GM12878 (cell line): ENCODE measurements around the gene CTSL. TPM values are rescaled to one million over a fixed set of nuclear protein-coding genes. Genes with fewer than 3 reads are reported as not detected.

ENCODE experiments used
- ATAC-seq: fragments of 200-7000 bp; cut with Tn5 transposase; 3 replicates; pipeline ENCODE4 v1.9.1; 2020; ENCODE audit warnings: mild to moderate bottlenecking, moderate library complexity
- BruUV-seq: library from RNA; stranded (reverse); fragments of 400-500 nt; replicated peaks from 2 replicates; lab custom pipeline; 2021; lab: Mats Ljungman, UMichigan
- CTCF ChIA-PET: fragments of 300-600 bp; sonication (Branson Sonifier 250); formaldehyde crosslinking; extraction: SDS; loops from one replicate; lab custom pipeline; 2021; ENCODE audit warnings: inconsistent platforms; lab: Yijun Ruan, JAX
- POLR2A ChIA-PET: fragments of 350-600 bp; formaldehyde crosslinking; extraction: SDS; loops from one replicate; lab custom pipeline; 2021; ENCODE audit warnings: inconsistent platforms; lab: Charles Lee
- RAD21 ChIA-PET: fragments of 300-600 bp; sonication (Branson Sonifier 250); formaldehyde crosslinking; loops from one replicate; lab custom pipeline; 2023; ENCODE audit warnings: antibody characterized with exemption; ENCODE audit not compliant: unreplicated experiment; lab: Charles Lee
- SMC1A ChIA-PET: fragments of 300-600 bp; sonication (Branson Sonifier 250); formaldehyde crosslinking; loops from one replicate; lab custom pipeline; 2023; ENCODE audit not compliant: unreplicated experiment, uncharacterized antibody; lab: Charles Lee
- DNase-seq: peaks from one replicate; pipeline ENCODE4 v3.0.0-alpha.2; 2011; ENCODE audit warnings: low read depth, low spot score
- FAIRE-seq: peaks from 3 replicates; lab custom pipeline; 2011; peaks lifted over from hg19 to GRCh38; lab: Jason Lieb, UNC
- H2AFZ ChIP-seq: 2 replicates; pipeline ENCODE4 v1.6.0; 2011; ENCODE audit warnings: low read depth, low read length, control low read depth; ENCODE audit not compliant: control insufficient read depth
- H3K27ac ChIP-seq: 2 replicates; pipeline ENCODE4 v1.5.1; 2011; ENCODE audit warnings: control low read depth; ENCODE audit not compliant: control insufficient read depth, insufficient read depth
- H3K27me3 ChIP-seq, 2 experiments: replicated peaks in 1 of 2; 2 replicates each; pipeline versions ENCODE4 v1.6.0 to v1.6.1; 2011; ENCODE audit warnings: low read length in 1 of 2; ENCODE audit not compliant: control insufficient read depth in 2 of 2, insufficient read depth in 2 of 2
- H3K36me3 ChIP-seq, 2 experiments: 2 replicates each; pipeline ENCODE4 v1.5.1; 2011; ENCODE audit warnings: low read length in 1 of 2; ENCODE audit not compliant: control insufficient read depth in 2 of 2, insufficient read depth in 2 of 2
- H3K4me1 ChIP-seq: 2 replicates; pipeline ENCODE4 v1.6.1; 2011; ENCODE audit warnings: mild to moderate bottlenecking, low read length, moderate library complexity, mixed read lengths; ENCODE audit not compliant: control insufficient read depth, insufficient read depth
- H3K4me2 ChIP-seq: 2 replicates; pipeline ENCODE4 v1.6.0; 2011; ENCODE audit warnings: control low read depth; ENCODE audit not compliant: control insufficient read depth, insufficient read depth
- H3K4me3 ChIP-seq: fragments of 200-600 bp; sonication (generic); 2 replicates; pipeline ENCODE4 v1.5.1; 2016
- H3K79me2 ChIP-seq: 2 replicates; pipeline ENCODE4 v1.6.0; 2011; ENCODE audit warnings: low read length; ENCODE audit not compliant: control insufficient read depth, insufficient read depth
- H3K9ac ChIP-seq: 2 replicates; pipeline ENCODE4 v1.8.0; 2011; ENCODE audit warnings: low read length, control low read depth, mixed read lengths; ENCODE audit not compliant: control insufficient read depth, insufficient read depth
- H3K9me3 ChIP-seq: replicated peaks from 3 replicates; pipeline ENCODE4 v1.5.1; 2011; ENCODE audit warnings: mild to moderate bottlenecking, low read length; ENCODE audit not compliant: control insufficient read depth, insufficient read depth
- H4K20me1 ChIP-seq: 2 replicates; pipeline ENCODE4 v1.6.0; 2011; ENCODE audit not compliant: control insufficient read depth, insufficient read depth
- BACH1 ChIP-seq: fragments of 450-650 bp; IDR thresholded peaks from 2 replicates; pipeline ENCODE4 v1.6.1; 2017; ENCODE audit warnings: mild to moderate bottlenecking, borderline replicate concordance
- ESRRA ChIP-seq: IDR thresholded peaks from 2 replicates; pipeline ENCODE4 v1.6.1; 2012; ENCODE audit warnings: mild to moderate bottlenecking, low read length, improper control_type of control experiment
- FOXK2 ChIP-seq: fragments of 450-650 bp; IDR thresholded peaks from 2 replicates; pipeline ENCODE4 v1.6.1; 2017; ENCODE audit warnings: mild to moderate bottlenecking, moderate library complexity
- MEF2B ChIP-seq: fragments of 450-650 bp; IDR thresholded peaks from 2 replicates; pipeline ENCODE4 v1.6.1; 2018; ENCODE audit warnings: mild to moderate bottlenecking, moderate library complexity; ENCODE audit not compliant: partially characterized antibody, poor library complexity, severe bottlenecking
- PAX8 ChIP-seq: fragments of 450-650 bp; IDR thresholded peaks from 2 replicates; pipeline ENCODE4 v1.6.1; 2017; ENCODE audit warnings: mild to moderate bottlenecking, moderate library complexity
- SMC3 ChIP-seq: IDR thresholded peaks from 2 replicates; pipeline ENCODE4 v1.6.1; 2011; ENCODE audit warnings: low read length, improper control_type of control experiment, borderline replicate concordance
- SREBF1 ChIP-seq: IDR thresholded peaks from 2 replicates; pipeline ENCODE4 v1.6.1; 2012; ENCODE audit warnings: mild to moderate bottlenecking, low read length
- STAT3 ChIP-seq: IDR thresholded peaks from 2 replicates; pipeline ENCODE4 v1.6.1; 2011; ENCODE audit warnings: low read depth, low read length, improper control_type of control experiment
- SUPT20H ChIP-seq: IDR thresholded peaks from 2 replicates; pipeline ENCODE4 v1.6.1; 2011; ENCODE audit warnings: low read depth, mild to moderate bottlenecking, low read length, moderate library complexity, borderline replicate concordance; ENCODE audit not compliant: control insufficient read depth
- TAF1 ChIP-seq: IDR thresholded peaks from 2 replicates; pipeline ENCODE4 v1.6.1; 2011; ENCODE audit warnings: mild to moderate bottlenecking, low read depth, low read length, borderline replicate concordance
- ZNF217 ChIP-seq: fragments of 450-650 bp; IDR thresholded peaks from 2 replicates; pipeline ENCODE4 v1.6.1; 2017; ENCODE audit warnings: antibody characterized with exemption, mild to moderate bottlenecking
- ZNF622 ChIP-seq: fragments of 450-650 bp; IDR thresholded peaks from 2 replicates; pipeline ENCODE4 v1.6.1; 2017; ENCODE audit warnings: mild to moderate bottlenecking, inconsistent platforms
- WGBS: methylation state at CpG from one replicate; pipeline ENCODE4 v1.1.6; 2016; ENCODE audit warnings: low lambda C conversion rate; ENCODE audit not compliant: insufficient replicate concordance, insufficient coverage; ENCODE audit errors: missing lambda C conversion rate; 5-methylcytosine and 5-hydroxymethylcytosine counted together
- in situ Hi-C: fragments of 300-500 bp; cut with MboI; formaldehyde crosslinking; loops from 9 replicates; pipeline ENCODE4 v1.14.3; 2018; ENCODE audit warnings: mixed read lengths
- intact Hi-C: fragments of 100-400 bp; cut with micrococcal nuclease; formaldehyde crosslinking; loops from one replicate; pipeline ENCODE4 v1.14.2; 2022; ENCODE audit not compliant: unreplicated experiment
- polyA plus RNA-seq, 11 experiments: library from polyadenylated mRNA; depleted of rRNA in 4 of 11; unstranded in 6 of 11; stranded (reverse) in 5 of 11; fragments of >200 nt; fragmentation: Nextera tagmentation in 4 of 11; fragmentation: Illumina TruSeq in 1 of 11; extraction: Ambion mirVana in 4 of 11; extraction: Trizol in 1 of 11; gene quantifications; 1 replicate in 1 of 11; 2 replicates in 10 of 11; pipeline versions ENCODE4 v1.2.1 to v1.2.3, GENCODE V29; 2011 to 2016; ENCODE audit warnings: inconsistent platforms in 2 of 11, missing spikeins in 2 of 11, low read depth in 1 of 11
- total RNA-seq, 4 experiments: library from RNA; depleted of rRNA in 3 of 4; stranded (reverse); fragments of >200 nt in 3 of 4; fragmentation: Illumina TruSeq in 1 of 4; extraction: Trizol in 1 of 4; gene quantifications; 2 replicates each; pipeline versions ENCODE4 v1.2.1 to v1.2.3, GENCODE V29; 2013 to 2021
- TF ChIP-seq, protein P1 (sequence below): fragments of 450-650 bp; IDR thresholded peaks from 2 replicates; pipeline ENCODE4 v1.6.1; 2017; ENCODE audit warnings: antibody characterized with exemption, mild to moderate bottlenecking, moderate library complexity
- TF ChIP-seq, protein P2 (sequence below): fragments of 450-650 bp; IDR thresholded peaks from 2 replicates; pipeline ENCODE4 v1.6.1; 2016; ENCODE audit warnings: mild to moderate bottlenecking
- TF ChIP-seq, protein P3 (sequence below): fragments of 450-650 bp; formaldehyde crosslinking; IDR thresholded peaks from 2 replicates; pipeline ENCODE4 v1.5.0; 2022; ENCODE audit warnings: mild to moderate bottlenecking, missing genetic modification characterization
- TF ChIP-seq, protein P4 (sequence below): fragments of 450-650 bp; IDR thresholded peaks from 2 replicates; pipeline ENCODE4 v1.6.1; 2017; ENCODE audit warnings: low read depth, mild to moderate bottlenecking, moderate library complexity

Gene CTSL
- total and polyA plus RNA-seq, 10 of the 15 experiments (the other 5 are each of a cell fraction or from before 2014, with no cell fraction given), result 0.24 to 0.72 TPM; not detected in 8

DNA sequence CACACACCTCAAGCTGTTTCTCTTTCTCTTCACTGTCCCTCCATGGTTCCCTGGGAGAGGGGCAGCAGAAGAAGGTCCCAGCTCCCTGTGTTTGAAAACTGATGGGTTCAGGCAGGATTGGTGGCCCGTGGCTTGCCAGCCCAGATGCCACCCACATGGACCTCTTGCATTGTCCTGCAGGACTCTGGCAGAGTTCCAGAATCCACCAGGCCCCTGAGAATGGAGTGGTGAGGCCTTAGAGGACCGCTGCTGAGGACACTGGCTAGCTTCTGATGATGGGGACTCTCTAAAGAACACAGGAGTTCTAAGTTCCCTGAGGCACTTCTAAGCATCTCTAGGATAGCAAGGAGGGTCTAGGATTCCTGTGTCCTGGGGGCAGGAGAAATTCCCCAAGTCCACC, 24.8 kb downstream of the CTSL start:
- Histone ChIP-seq H3K4me1 (no peaks in the 10 kb centered on the region), H3K36me3 (no peaks in the 10 kb centered on the region), H3K9me3 (no peaks in the 10 kb centered on the region; the same call in 2 of the 3 replicates), H3K9ac (no peak overlapping the region), H3K27ac (no peak overlapping the region), H4K20me1 (no peaks in the 10 kb centered on the region), H3K27me3 (no peaks in the 10 kb centered on the region), H3K4me2 (no peak overlapping the region), H3K4me3 (no peak overlapping the region), H3K79me2 (no peaks in the 10 kb centered on the region), H2AFZ (no peak overlapping the region)
- no TSS peak for BruUV-seq
- intact Hi-C loops (no loop called here), in situ Hi-C loops (no loop called here)
- 0% methylated on average over 2 of the region's 2 CpGs for WGBS
- FAIRE-seq (no peak), DNase-seq (no peak), ATAC-seq (no peak)
- RAD21 ChIA-PET, result no interaction called here
- POLR2A ChIA-PET, result no interaction called here
- CTCF ChIA-PET, result no interaction called here
- TF ChIP-seq, protein P1, sequence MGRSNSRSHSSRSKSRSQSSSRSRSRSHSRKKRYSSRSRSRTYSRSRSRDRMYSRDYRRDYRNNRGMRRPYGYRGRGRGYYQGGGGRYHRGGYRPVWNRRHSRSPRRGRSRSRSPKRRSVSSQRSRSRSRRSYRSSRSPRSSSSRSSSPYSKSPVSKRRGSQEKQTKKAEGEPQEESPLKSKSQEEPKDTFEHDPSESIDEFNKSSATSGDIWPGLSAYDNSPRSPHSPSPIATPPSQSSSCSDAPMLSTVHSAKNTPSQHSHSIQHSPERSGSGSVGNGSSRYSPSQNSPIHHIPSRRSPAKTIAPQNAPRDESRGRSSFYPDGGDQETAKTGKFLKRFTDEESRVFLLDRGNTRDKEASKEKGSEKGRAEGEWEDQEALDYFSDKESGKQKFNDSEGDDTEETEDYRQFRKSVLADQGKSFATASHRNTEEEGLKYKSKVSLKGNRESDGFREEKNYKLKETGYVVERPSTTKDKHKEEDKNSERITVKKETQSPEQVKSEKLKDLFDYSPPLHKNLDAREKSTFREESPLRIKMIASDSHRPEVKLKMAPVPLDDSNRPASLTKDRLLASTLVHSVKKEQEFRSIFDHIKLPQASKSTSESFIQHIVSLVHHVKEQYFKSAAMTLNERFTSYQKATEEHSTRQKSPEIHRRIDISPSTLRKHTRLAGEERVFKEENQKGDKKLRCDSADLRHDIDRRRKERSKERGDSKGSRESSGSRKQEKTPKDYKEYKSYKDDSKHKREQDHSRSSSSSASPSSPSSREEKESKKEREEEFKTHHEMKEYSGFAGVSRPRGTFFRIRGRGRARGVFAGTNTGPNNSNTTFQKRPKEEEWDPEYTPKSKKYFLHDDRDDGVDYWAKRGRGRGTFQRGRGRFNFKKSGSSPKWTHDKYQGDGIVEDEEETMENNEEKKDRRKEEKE, result no peak
- no peak for TF ChIP-seq MEF2B
- TF ChIP-seq, protein P2, sequence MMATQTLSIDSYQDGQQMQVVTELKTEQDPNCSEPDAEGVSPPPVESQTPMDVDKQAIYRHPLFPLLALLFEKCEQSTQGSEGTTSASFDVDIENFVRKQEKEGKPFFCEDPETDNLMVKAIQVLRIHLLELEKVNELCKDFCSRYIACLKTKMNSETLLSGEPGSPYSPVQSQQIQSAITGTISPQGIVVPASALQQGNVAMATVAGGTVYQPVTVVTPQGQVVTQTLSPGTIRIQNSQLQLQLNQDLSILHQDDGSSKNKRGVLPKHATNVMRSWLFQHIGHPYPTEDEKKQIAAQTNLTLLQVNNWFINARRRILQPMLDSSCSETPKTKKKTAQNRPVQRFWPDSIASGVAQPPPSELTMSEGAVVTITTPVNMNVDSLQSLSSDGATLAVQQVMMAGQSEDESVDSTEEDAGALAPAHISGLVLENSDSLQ, result no peak
- TF ChIP-seq, protein P3, sequence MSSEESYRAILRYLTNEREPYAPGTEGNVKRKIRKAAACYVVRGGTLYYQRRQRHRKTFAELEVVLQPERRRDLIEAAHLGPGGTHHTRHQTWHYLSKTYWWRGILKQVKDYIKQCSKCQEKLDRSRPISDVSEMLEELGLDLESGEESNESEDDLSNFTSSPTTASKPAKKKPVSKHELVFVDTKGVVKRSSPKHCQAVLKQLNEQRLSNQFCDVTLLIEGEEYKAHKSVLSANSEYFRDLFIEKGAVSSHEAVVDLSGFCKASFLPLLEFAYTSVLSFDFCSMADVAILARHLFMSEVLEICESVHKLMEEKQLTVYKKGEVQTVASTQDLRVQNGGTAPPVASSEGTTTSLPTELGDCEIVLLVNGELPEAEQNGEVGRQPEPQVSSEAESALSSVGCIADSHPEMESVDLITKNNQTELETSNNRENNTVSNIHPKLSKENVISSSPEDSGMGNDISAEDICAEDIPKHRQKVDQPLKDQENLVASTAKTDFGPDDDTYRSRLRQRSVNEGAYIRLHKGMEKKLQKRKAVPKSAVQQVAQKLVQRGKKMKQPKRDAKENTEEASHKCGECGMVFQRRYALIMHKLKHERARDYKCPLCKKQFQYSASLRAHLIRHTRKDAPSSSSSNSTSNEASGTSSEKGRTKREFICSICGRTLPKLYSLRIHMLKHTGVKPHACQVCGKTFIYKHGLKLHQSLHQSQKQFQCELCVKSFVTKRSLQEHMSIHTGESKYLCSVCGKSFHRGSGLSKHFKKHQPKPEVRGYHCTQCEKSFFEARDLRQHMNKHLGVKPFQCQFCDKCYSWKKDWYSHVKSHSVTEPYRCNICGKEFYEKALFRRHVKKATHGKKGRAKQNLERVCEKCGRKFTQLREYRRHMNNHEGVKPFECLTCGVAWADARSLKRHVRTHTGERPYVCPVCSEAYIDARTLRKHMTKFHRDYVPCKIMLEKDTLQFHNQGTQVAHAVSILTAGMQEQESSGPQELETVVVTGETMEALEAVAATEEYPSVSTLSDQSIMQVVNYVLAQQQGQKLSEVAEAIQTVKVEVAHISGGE (CRISPR knock-in tag), result no peak
- no peak for TF ChIP-seq PAX8
- TF ChIP-seq, protein P4, sequence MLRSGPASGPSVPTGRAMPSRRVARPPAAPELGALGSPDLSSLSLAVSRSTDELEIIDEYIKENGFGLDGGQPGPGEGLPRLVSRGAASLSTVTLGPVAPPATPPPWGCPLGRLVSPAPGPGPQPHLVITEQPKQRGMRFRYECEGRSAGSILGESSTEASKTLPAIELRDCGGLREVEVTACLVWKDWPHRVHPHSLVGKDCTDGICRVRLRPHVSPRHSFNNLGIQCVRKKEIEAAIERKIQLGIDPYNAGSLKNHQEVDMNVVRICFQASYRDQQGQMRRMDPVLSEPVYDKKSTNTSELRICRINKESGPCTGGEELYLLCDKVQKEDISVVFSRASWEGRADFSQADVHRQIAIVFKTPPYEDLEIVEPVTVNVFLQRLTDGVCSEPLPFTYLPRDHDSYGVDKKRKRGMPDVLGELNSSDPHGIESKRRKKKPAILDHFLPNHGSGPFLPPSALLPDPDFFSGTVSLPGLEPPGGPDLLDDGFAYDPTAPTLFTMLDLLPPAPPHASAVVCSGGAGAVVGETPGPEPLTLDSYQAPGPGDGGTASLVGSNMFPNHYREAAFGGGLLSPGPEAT, result no peak
- TF ChIP-seq BACH1, result no peak
- no peak for TF ChIP-seq ESRRA
- no peak for TF ChIP-seq SMC3
- TF ChIP-seq TAF1, result no peak
- no peak for TF ChIP-seq FOXK2
- TF ChIP-seq ZNF217, result no peak
- no peak for TF ChIP-seq SREBF1
- no peak for TF ChIP-seq STAT3
- TF ChIP-seq SUPT20H, result no peak
- no peak for TF ChIP-seq ZNF622
- SMC1A ChIA-PET, result no interaction called here
